ENCODE results near the gene CIAO3.

CIAO3 gene

GRCh38 chr16:768428-768827 is 27.6 kb upstream of the CIAO3 start:
- H3K4me3 ChIP-seq (ENCODE audit: low read length) = no peak overlapping the region
- no peak for TF ChIP-seq ZNF274 (IDR thresholded peaks at IDR 0.05; ENCODE audit: low read depth, low read length)

GRCh38 chr16:767743-768235 is 27.0 kb upstream of the CIAO3 start:
- TF ChIP-seq ZNF274 (IDR thresholded peaks at IDR 0.05; ENCODE audit: low read depth, low read length) = no peak
- no peak overlapping the region for H3K4me3 ChIP-seq (ENCODE audit: low read length)

GRCh38 chr16:766820-767640 is 26.2 kb upstream of the CIAO3 start:
- H3K4me3 ChIP-seq (ENCODE audit: low read length) = no peak overlapping the region
- no peak for TF ChIP-seq ZNF274 (IDR thresholded peaks at IDR 0.05; ENCODE audit: low read depth, low read length)

- no peak for TF ChIP-seq ZNF274 (IDR thresholded peaks at IDR 0.05; ENCODE audit: low read depth, low read length)
Observed at GRCh38 chr16:766008-766819, 25.4 kb upstream of the CIAO3 start.

GRCh38 chr16:765488-765865 is 24.7 kb upstream of the CIAO3 start:
- H3K4me3 ChIP-seq (ENCODE audit: low read length) = no peak overlapping the region
- TF ChIP-seq ZNF274 (IDR thresholded peaks at IDR 0.05; ENCODE audit: low read depth, low read length) = no peak

More at GRCh38 chr16:766008-766819, 25.4 kb upstream of the CIAO3 start:
- no peak overlapping the region for H3K4me3 ChIP-seq (ENCODE audit: low read length)

GRCh38 chr16:764848-765487 is 24.2 kb upstream of the CIAO3 start:
- no peak overlapping the region for H3K4me3 ChIP-seq (ENCODE audit: low read length)
- no peak for TF ChIP-seq ZNF274 (IDR thresholded peaks at IDR 0.05; ENCODE audit: low read depth, low read length)

GRCh38 chr16:764184-764750 is 23.5 kb upstream of the CIAO3 start:
- H3K4me3 ChIP-seq (ENCODE audit: low read length) = no peak overlapping the region
- TF ChIP-seq ZNF274 (IDR thresholded peaks at IDR 0.05; ENCODE audit: low read depth, low read length) = no peak

GRCh38 chr16:763369-764183 is 22.8 kb upstream of the CIAO3 start:
- H3K4me3 ChIP-seq (ENCODE audit: low read length) = no peak overlapping the region
- TF ChIP-seq ZNF274 (IDR thresholded peaks at IDR 0.05; ENCODE audit: low read depth, low read length) = no peak

GRCh38 chr16:762595-763268 is 21.9 kb upstream of the CIAO3 start:
- no peak for TF ChIP-seq ZNF274 (IDR thresholded peaks at IDR 0.05; ENCODE audit: low read depth, low read length)
- no peak overlapping the region for H3K4me3 ChIP-seq (ENCODE audit: low read length)

GRCh38 chr16:761625-762513 is 21.1 kb upstream of the CIAO3 start:
- TF ChIP-seq ZNF274 (IDR thresholded peaks at IDR 0.05; ENCODE audit: low read depth, low read length) = no peak
- H3K4me3 ChIP-seq (ENCODE audit: low read length) = no peak overlapping the region

GRCh38 chr16:760545-761343 is 19.9 kb upstream of the CIAO3 start, which contains the start of gene MSLN:
Gene MSLN, plus strand, starts transcription at chr16:760734. Its CDS starts 1,947 bp downstream, at chr16:762681.
- no peak for TF ChIP-seq ZNF274 (IDR thresholded peaks at IDR 0.05; ENCODE audit: low read depth, low read length)

More at GRCh38 chr16:760545-761343, 19.9 kb upstream of the CIAO3 start, which contains the start of gene MSLN:
- no peak within 1 kb of the TSS for H3K4me3 ChIP-seq (ENCODE audit: low read length)

Measured in GM08714 (cell line).